Suprapubic skin (tissue), 4 donors: ENCODE data around the gene LRP1B. TPM values are rescaled to one million over a fixed set of nuclear protein-coding genes. Genes with fewer than 3 reads are reported as not detected.

Source experiments
- DNase-seq, 2 donors: peaks; one replicate each; pipeline ENCODE4 v3.0.0-alpha.2; 2019; ENCODE audit warnings: low spot score in 2 of 2
- H3K27ac ChIP-seq: fragments of 200-600 bp; sonication (generic); one replicate; pipeline ENCODE4 v1.5.1; 2019
- H3K27me3 ChIP-seq: fragments of 200-600 bp; sonication (generic); one replicate; pipeline ENCODE4 v1.5.1; 2019
- H3K36me3 ChIP-seq: fragments of 200-600 bp; sonication (generic); one replicate; pipeline ENCODE4 v1.5.1; 2019
- H3K4me1 ChIP-seq: fragments of 200-600 bp; sonication (generic); one replicate; pipeline ENCODE4 v1.5.1; 2019
- H3K4me3 ChIP-seq: fragments of 200-600 bp; sonication (generic); one replicate; pipeline ENCODE4 v1.5.1; 2019; ENCODE audit warnings: mild to moderate bottlenecking
- H3K9me3 ChIP-seq: fragments of 200-600 bp; sonication (generic); one replicate; pipeline ENCODE4 v1.5.1; 2019
- CTCF ChIP-seq, 2 donors: fragments of 200-600 bp in 1 of 2; fragments of 450-650 bp in 1 of 2; sonication (generic) in 1 of 2; IDR thresholded peaks; one replicate each; pipeline ENCODE4 v1.5.1; 2016 to 2019; ENCODE audit warnings: antibody characterized with exemption in 2 of 2, mild to moderate bottlenecking in 1 of 2, moderate library complexity in 1 of 2
- EP300 ChIP-seq: sonication (generic); formaldehyde crosslinking; IDR thresholded peaks from one replicate; pipeline ENCODE4 v1.6.1; 2017; ENCODE audit warnings: antibody characterized with exemption
- POLR2A ChIP-seq, 2 donors: fragments of 450-650 bp; IDR thresholded peaks; one replicate each; pipeline ENCODE4 v1.6.1; 2017; ENCODE audit warnings: antibody characterized with exemption in 2 of 2, mild to moderate bottlenecking in 2 of 2, moderate library complexity in 2 of 2
- POLR2AphosphoS5 ChIP-seq, 3 donors: sonication (generic); formaldehyde crosslinking; IDR thresholded peaks; one replicate each; pipeline ENCODE4 v1.6.1; 2017; ENCODE audit warnings: antibody characterized with exemption in 3 of 3
- WGBS: methylation state at CpG from one replicate; pipeline ENCODE4 v1.1.5; 2018; 5-methylcytosine and 5-hydroxymethylcytosine counted together
- total RNA-seq, 4 donors: library from RNA; depleted of rRNA; stranded (reverse); fragments of >200 nt; gene quantifications; one replicate each; pipeline ENCODE4 v1.1.0, GENCODE V29; 2016

LRP1B gene
- total RNA-seq, 4 donors from 2014 or later, result 0.11 to 2.7 (median 1.3) TPM

- TF ChIP-seq CTCF (IDR thresholded peaks at IDR 0.05) (no peak), POLR2A (IDR thresholded peaks at IDR 0.05) (no peak), POLR2AphosphoS5 (IDR thresholded peaks at IDR 0.05) (no peak), EP300 (no peak)
- DNase-seq, result no peak
- Histone ChIP-seq H3K36me3 (no peaks in the 10 kb centered on the region), H3K4me3 (no peak overlapping the region), H3K27ac (no peak overlapping the region), H3K9me3 (no peaks in the 10 kb centered on the region), H3K4me1 (no peaks in the 10 kb centered on the region), H3K27me3 (no peaks in the 10 kb centered on the region)
- WGBS, result 60% methylated on average over 5 of the region's 5 CpGs
Observed at GRCh38 chr2:141528990-141529389, 601.8 kb downstream of the LRP1B start.

- DNase-seq, result no peak
- Histone ChIP-seq H3K4me3 (no peak overlapping the region), H3K9me3 (no peaks in the 10 kb centered on the region), H3K4me1 (no peaks in the 10 kb centered on the region), H3K27ac (no peak overlapping the region), H3K36me3 (no peaks in the 10 kb centered on the region), H3K27me3 (no peaks in the 10 kb centered on the region)
- no peak for TF ChIP-seq POLR2A (IDR thresholded peaks at IDR 0.05)
- no peak for TF ChIP-seq EP300
- no peak for TF ChIP-seq CTCF (IDR thresholded peaks at IDR 0.05)
- WGBS, result 79% methylated on average over 2 of the region's 2 CpGs
Observed at GRCh38 chr2:141526760-141527159, 604.1 kb downstream of the LRP1B start.

- TF ChIP-seq POLR2A (IDR thresholded peaks at IDR 0.05) (no peak), CTCF (IDR thresholded peaks at IDR 0.05) (no peak), POLR2AphosphoS5 (IDR thresholded peaks at IDR 0.05) (no peak), EP300 (no peak)
- no peak for DNase-seq
- Histone ChIP-seq H3K4me3 (no peak overlapping the region), H3K27me3 (no peaks in the 10 kb centered on the region), H3K9me3 (no peaks in the 10 kb centered on the region), H3K4me1 (no peaks in the 10 kb centered on the region), H3K36me3 (no peaks in the 10 kb centered on the region), H3K27ac (no peak overlapping the region)
- 60% methylated on average over 3 of the region's 3 CpGs for WGBS
Observed at GRCh38 chr2:141524777-141525176, 606.0 kb downstream of the LRP1B start.

GRCh38 chr2:141523199-141523598 lies 607.6 kb downstream of the LRP1B start:
- Histone ChIP-seq H3K9me3 (no peaks in the 10 kb centered on the region), H3K4me3 (no peak overlapping the region), H3K27me3 (no peaks in the 10 kb centered on the region), H3K36me3 (no peaks in the 10 kb centered on the region), H3K27ac (no peak overlapping the region), H3K4me1 (no peaks in the 10 kb centered on the region)
- DNase-seq, result no peak
- TF ChIP-seq CTCF (IDR thresholded peaks at IDR 0.05), result no peak
- TF ChIP-seq EP300, result no peak
- no peak for TF ChIP-seq POLR2A (IDR thresholded peaks at IDR 0.05)
- no peak for TF ChIP-seq POLR2AphosphoS5 (IDR thresholded peaks at IDR 0.05)

GRCh38 chr2:141522702-141523101 lies 608.1 kb downstream of the LRP1B start:
- TF ChIP-seq EP300 (no peak), POLR2A (IDR thresholded peaks at IDR 0.05) (no peak), POLR2AphosphoS5 (IDR thresholded peaks at IDR 0.05) (no peak), CTCF (IDR thresholded peaks at IDR 0.05) (no peak)
- H3K27ac ChIP-seq, result no peak overlapping the region
- H3K4me3 ChIP-seq, result no peak overlapping the region
- no peaks in the 10 kb centered on the region for H3K36me3 ChIP-seq
- no peaks in the 10 kb centered on the region for H3K4me1 ChIP-seq
- 34% methylated on average over 1 of the region's 1 CpG for WGBS
- H3K9me3 ChIP-seq, result no peaks in the 10 kb centered on the region
- DNase-seq, result no peak
- H3K27me3 ChIP-seq, result no peaks in the 10 kb centered on the region
